Stimulated activated CD4-positive, alpha-beta T cell treated with anti-CD3 and anti-CD28 coated beads, Interleukin-4, amount 100 ng/mL, for 4 hours (primary cell): ENCODE data around the gene WT1.

ENCODE experiments used
- DNase-seq, 2 experiments: peaks; one replicate each; pipeline ENCODE4 v3.0.0-alpha.2; 2020

The WT1 gene

DNA sequence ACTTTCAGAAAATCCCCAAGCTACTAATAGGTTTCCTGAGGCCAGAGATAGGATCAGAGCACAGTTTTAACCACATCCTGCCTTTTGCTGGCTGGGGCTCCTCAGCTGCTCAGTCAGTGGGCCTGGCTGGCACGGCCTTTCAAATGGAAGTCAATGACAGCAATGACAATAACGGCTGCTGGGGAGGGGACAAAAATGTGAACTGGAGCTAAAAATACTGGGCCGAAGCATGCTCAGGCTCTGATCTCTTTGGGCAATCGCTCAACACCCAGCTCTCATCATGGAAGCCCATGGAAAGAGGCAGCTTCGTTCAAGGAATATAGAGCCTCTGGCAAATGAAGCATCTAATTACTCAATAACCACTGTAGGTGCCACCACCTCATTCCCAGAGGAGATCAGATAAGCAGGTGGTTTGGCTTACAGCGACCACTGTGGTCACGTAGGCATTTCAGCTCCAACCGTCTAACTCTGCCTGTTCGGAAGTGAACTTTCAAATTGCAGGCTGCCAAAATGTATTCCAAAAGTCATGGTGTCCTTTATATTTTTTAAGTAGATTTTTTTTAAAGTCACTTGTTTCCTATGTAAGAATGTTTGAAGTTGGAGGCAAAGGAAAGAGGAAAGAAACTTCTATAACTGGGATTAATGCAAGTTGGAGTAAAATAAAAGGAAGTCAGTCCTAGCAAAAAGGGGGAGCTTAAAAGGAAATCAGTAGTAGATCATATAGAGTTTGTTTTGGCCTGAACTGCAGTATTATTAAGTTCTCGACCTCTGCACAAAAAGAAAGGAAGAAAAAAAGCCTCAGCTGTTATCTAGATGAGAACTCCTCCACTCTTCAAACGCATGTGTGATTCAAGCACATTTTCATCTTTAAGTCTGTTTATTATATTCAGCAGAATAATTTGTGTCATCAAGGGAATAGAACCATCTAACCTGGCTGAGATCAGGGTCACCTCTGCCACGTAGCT lies 14.1 kb downstream of the WT1 start:
- DNase-seq: no peak

DNA sequence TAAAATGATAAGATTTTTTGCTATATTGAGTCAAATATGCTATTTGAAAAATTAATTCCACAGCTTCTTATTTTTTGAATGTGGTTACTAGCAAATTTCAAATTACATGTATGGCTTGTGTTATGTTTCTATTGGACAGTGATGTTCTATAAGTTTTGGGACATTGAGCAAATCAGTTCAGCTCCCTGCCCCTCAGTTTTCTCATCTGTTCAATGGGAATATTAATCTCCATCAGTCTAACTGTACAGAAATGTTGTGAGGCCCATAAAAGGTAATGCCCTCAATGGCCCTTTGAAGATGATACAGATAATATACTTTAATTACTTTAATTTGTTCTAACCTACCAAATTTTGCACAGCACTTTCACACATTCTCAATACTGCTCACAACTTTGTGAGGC lies 15.2 kb downstream of the WT1 start:
- no peak for DNase-seq

DNA sequence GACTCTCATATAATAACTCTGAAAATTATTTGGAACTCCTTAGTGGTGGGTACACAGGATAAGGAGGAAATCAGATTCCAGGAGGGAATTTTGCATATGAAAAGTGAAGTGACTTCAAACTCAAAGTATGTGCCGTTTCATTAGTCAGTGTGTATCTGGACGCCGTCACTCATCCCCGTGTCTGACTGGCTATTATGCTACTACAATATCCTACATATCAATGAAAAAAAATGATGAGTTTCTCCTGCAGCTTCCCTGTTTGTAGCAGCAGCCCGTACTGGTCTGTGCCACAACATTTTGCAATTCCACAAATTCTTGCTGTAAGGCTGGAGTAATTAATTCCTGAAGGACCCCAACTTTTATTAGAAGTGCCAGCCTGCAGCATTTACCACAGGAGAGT lies 16.5 kb downstream of the WT1 start:
- DNase-seq: no peak

DNA sequence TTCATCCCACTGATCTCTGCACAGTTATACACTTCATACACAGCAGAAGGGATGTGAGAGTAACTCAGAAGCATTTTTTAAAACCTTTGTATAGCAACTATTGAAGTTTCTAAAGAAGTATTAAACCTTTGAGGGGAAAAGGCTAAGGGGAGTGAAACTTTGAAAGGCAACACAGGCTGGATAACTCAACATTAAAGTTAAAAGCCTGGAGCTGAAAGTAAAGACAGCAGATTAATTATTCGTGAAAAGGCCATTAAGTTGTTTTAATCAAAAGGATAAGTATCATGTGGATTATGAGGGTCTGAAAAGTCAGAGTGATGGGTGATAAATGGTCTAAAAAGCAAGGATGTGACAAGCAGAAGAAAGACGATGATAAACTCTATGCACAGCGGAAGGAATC lies 17.5 kb downstream of the WT1 start:
- DNase-seq: no peak

DNA sequence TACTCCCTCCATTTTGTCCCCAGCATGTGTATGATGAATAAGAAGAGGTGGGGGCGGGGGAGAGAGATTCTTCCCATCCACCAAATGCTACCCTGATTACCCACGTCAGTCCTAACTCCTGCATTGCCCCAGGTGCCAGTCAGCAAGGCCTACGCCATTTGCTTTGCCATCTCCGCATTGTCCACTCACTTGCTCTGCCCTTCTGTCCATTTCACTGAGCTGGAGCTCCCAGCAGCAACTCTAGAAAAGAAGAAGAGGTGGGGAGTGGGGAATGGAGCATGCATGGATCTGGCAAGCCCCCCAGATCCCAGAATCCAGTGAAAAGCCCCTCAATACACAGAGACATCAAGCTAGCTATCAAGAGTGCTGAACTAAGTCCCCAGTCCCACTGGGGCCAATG lies 19.0 kb downstream of the WT1 start:
- no peak for DNase-seq

DNA sequence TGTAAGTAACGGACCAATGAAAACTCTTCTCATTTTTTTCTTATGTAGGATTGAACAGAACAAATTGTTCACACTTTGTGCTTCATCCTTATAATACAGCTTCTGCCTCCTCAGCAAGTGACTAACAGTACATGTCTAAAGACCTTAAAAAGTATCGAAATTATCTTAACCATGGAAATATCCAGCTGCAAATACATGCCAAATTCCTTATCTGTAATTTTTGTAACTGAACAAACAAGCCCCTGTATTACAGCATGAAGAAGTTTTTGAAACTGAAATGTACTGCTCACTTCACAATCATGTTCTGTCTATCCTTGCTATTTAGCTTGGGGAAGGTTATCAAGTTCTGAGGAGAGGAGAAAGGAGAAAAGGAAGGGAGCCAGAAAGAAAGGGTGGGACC lies 20.4 kb downstream of the WT1 start:
- DNase-seq: no peak

DNA sequence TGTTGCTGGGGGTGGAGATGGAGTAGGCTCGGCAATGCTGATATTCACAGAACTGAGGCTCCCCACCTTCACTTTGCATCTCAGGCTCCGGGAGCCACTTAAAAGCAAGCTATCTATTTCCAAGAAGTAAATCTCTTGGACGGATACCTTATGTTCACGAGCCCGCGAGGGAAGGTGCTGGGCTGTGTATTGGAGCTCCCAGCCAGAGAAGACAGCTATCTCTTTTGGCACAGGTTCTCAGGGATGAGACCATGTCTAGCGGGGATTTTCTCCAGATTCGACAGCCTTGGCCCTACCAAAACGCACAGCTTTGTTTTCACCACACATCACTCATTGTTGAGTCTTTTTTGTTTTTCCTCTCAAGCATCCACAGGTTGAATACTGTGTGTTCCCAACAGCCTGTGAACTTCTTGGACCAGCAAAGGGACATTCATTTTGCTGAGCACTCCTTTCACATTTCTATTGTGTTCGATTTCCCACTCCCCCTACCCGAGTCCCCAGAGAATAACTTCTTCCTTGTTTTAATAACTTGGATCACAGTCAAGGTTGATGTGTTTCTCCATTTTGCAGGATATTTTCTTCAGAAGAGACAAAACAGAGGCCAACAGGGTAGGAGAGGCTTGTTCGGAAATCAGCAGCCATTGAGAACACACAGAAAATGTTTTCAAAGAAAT lies 23.3 kb downstream of the WT1 start:
- no peak for DNase-seq

DNA sequence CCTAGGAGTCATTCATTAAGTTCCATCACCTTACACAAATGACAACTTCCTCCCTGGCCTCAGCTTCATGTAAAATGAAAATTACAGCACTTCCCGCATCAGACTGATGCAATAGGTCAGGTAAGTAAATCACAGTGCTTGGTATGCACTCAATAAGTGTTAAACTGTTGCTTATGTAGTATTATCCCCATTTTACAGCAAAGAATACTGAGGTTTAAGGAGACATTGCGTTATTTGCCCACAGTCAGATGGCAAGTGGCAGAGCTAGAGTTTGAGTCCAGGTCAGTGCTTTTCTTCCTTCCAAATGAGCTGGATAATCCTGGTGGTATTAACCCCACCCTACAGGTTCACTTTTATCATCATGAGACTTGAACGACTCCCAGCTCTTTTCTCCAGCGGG lies 29.7 kb downstream of the WT1 start:
- no peak for DNase-seq

DNA sequence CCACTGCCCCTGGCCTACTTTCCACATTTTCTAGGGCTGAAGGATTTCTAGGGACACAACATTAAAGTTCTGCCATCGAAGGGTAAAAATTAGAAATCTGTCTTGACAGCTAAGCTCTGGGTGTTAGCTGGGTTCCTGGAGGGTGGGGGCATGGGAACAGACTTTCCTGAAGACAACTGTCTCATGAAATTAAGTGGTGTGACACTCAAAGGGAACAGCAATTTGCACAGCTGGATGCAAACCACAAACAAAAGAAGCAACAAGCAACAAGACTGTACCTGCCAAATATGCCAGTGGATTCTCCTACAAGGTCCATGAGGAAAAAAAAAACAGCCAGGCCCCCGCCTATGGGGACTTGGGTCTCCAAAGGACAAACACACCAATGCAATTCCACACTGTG lies 32.5 kb downstream of the WT1 start:
- no peak for DNase-seq

DNA sequence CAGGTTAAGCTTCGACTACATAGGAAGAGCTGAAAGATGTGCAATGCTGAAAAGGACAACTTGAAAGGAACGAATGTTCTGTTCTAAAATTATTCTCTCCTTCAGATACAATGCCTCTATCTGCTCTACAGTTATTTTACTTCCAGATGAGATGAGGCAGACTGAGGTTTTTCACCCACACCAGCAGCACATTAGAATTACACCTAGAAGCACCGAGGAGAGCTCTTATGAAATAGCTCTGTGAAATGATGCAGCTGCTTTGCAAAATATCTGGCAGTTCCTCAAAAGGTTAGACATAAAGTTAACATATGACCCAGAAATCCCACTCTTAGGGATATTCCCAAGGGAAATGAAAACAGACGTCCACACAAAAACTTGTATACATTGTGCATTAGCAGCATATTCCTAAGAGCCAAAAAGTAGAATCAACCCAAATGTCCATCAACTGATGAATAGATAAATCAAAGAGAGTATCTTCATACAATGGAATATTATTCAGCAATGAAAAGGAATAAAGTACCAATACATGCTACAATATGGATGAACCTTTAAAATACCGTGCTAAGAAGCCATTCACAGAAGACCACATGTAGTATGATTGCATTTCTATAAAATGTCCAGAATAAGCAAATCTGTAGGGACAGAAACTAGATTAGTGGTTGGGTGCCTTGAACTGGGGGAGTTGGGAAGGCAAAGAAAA lies 34.5 kb downstream of the WT1 start:
- DNase-seq: no peak

DNA sequence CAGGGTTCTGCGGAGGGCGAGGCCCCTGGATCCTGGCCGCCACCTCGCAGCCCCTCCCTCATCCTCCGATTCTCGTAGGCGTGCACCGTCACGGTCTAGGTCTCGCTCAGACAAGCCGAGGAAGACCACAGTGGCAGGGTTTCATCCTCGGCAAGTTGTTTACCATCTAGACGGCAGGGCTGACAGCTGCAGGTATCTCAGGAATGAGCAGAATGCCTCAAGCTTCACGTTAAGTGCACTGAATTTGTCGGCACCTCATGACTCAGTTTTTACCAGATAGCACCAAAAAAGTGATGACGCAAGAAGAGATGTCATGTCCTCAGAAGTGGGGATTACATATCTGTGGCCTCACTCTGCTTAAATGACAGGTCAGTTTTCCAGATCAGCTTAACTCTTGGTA lies 35.1 kb downstream of the WT1 start:
- DNase-seq: no peak

DNA sequence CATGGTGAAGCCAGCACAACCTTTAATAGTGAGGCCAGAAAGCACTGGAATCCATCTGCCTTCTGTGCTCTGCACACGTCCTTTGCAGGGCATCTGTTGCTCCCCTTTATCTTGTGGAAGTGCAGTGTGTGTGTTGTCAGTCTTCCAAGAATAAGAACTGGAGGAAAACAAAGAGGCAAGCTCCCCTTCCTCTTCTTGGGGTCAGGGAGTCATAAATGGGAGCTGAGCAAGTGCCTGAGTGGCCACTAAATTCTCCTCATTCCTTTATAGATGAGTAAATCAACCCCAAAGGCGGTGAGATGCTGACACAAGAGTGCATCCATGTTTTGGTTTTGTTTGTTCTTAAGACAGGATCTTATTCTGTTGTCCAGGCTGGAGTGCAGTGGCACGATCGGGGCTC lies 38.3 kb downstream of the WT1 start:
- no peak for DNase-seq

DNA sequence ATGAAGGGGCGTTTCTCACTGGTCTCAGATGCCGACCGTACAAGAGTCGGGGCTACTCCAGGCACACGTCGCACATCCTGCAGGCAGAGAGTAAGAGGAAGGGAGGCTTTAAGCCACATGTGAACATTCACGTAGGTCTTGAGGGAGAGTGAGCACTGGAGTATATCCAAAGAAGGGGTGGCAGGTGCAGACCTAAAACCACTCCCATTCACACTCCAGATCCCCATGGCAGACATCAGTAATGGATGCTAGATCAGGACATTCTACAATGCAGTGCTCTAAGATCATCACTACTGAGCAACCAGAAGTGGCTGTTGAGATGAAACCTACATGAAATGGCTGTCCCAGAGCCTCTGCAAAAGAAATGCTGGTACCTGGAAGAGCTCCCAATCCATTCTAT lies 39.0 kb downstream of the WT1 start:
- DNase-seq: no peak

DNA sequence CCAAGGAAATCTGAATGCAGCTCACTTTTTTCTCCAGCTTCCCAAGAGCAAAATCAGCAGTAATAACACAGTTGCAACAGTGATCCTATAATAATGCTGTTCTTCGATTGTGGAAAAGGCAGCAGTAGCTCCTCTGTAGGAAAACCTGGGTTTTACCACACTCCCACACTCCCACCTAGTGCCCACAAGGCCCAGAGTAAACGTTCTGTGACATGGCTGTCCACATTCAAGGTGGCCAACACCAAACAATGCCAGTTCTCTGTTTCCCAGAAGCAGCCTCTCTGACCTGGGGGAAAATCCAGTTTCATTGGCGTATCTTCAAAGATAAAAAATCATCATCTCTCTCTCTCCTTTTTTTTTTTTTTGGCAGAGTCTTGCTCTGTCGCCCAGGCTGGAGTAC lies 40.2 kb downstream of the WT1 start:
- no peak for DNase-seq

DNA sequence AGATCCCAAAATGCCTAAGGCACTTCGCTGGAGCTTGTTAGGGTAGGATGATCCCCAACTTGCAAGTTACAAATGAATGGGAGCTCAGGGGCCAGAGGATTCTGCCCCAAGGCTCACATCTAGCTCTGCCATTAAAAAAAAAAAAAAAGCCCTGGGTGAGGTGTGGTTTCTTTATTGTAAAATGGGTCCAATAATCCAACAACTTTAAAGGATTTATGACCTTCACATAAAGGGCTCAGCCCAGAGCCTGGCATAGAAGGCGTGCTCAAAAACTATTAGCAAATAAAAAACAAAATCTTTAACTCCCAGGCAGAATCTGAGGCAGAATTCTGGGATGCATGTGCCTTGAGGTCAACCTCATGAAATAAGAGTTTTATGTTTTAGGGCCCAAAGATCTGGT lies 42.5 kb downstream of the WT1 start:
- no peak for DNase-seq

DNA sequence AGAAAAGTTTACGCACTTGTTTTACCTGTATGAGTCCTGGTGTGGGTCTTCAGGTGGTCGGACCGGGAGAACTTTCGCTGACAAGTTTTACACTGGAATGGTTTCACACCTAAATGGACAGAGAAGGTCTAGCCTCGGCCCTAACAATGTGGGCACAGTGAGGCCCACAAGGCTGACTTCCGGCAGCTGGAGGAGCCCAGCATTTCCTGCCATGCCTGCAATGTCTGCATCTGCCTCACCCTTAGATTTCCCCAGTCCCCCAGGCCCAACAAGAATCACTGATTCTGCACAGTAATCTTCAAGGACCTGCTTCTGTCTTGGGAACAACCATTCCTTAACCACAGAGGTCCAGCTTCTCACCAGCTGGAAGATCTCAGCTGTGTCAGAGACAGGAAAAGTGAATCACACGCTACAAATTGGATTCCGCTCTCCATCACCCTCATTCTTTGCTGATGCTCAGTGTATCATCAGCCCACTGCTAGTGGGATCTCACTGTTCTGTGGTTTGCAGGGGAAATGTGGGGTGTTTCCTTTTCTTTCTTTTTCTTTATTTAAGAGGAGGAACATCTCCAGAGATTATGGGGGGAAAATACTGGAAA lies 43.3 kb downstream of the WT1 start:
- no peak for DNase-seq

DNA sequence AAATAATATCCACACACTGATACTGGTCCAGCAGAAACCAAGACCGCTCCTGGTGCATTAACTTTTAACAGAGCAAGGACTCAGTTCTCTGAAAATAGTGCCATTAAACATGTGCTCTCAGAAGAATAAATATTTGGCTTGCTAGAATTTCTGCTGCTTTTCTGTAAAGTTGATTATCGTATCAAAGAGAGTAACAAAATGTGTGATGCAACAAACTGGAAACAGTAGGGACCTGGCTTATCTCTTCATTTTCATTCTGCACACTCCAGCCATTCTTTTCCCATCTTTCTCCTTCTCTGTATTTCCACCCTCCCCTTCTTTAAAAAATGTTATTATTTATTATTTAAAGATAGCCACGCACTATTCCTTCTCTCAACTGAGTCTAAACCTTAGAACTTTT lies 43.9 kb downstream of the WT1 start:
- DNase-seq: no peak

DNA sequence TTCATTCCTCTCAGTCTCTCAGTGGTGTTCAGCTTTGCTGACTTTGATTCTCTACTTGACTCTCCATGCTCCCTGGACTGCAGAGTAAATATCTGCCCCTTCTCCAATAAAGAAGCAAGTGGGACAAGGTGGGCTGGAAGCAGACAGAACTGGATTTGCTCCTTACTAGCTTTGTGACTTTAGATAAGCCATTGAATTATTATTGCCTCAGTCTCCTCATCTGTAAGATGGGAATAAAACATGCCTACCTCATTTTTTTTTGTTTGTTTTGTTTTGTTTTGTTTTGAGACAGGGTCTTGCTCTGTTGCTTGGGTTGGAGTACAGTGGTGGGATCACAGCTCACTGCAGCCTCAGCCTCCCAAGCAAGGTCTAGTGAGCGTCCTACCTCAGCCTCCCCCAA lies 44.6 kb downstream of the WT1 start:
- no peak for DNase-seq

DNA sequence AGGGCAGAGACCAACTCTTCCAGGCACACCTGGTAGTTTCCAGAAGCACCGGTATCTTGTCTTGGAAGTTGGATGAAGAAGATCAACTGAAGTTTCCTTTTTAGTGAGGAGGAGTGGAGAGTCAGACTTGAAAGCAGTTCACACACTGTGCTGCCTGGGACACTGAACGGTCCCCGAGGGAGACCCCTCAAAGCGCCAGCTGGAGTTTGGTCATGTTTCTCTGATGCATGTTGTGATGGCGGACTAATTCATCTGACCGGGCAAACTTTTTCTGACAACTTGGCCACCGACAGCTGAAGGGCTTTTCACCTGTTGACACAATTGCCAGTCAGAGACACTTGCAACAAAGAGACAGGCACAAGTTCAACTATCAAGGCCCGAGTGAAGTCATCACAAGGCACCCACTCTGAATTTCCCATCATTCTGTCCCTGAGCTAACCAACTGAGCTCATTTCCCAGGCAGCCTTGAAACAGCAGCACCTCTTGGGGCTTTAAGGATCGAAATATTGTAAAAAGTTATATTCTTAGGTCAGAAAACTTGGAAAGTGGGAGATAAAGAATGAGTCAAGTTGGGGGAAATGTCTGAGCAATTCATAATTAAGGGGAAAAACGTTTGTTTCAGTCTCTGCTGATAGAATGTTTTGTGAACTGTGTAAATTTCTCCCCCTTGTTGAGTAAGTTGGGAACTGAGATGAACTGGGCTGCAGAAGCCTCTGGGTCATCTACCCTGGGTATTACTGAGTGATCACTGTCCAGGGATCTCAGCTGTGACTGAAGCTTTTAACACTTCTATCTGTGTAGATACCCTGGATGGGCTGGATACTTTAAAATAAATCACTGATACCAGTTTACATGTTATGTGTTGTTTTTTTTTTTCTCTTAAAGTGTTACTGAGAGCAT lies 46.2 kb downstream of the WT1 start:
- no peak for DNase-seq

DNA sequence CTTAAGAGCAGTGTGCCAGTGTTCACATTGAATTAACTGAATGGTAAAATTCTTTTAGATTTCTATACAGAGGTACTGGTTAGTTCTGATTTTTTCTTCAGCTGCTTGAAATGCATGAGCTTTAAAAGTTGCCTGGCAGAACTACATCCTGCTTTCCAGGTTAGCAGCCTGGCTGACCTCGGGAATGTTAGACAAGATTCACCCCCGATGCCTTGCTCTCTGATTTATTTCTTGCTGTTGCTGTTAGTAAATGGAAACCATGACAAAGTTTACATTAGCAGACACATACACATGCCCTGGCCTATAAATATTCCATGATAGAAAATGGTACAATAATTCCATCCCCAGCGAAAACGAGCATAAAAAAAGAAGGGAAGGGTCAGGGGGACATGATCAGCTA lies 47.0 kb downstream of the WT1 start:
- no peak for DNase-seq

DNA sequence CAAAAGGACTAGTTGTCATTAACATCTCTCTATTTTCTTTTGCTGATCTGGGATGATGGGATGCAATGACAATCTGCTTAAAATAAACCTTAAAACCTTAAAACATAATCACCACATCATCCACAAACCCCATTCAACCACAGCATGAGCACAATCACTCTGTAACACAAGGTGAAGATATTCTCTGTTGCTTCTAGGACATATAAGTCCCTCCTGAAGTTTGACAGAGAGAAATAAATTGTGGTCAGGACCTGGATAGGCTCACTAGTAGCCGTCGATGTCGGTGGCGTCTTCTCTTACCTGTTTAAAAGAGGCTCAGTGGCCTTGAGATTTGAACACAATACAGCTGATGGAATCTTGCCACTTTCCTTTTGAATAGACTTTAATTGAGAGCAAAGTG lies 47.9 kb downstream of the WT1 start:
- no peak for DNase-seq

DNA sequence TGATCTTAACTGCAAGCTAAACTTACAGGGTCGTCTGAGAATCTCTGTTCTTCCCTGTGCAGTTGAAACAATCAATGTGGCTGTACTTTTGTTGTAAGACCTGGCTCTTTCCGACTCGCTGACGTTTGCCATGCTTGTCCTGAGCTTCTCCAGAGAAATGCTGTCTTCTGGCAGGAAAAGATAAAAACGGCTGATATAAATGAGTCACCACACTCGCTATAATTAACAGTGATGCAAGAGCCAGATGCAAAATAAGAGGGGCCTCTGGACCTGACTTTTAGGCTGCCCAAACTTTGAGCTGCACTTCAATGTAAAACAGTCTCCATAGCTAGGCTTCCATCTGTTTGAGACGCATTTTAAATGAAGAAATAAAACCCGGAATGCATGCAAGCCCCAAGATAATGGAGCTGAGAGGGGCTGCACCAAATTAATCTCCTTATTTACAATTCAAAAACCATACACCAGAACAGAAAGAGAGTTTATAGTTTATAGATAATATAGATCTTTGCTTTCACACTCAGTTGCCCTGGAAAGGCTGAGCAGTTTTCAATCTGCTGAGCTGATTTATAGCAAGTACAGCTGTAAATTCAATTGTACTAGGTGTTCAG lies 48.5 kb downstream of the WT1 start:
- DNase-seq: no peak
